ENCODE measurements around the gene GPN1. TPM values are rescaled to one million over a fixed set of nuclear protein-coding genes. Genes with fewer than 3 reads are reported as not detected.

GPN1 gene
- total RNA-seq, result 40.2 and 40.3 TPM in 2 replicates

GRCh38 chr2:27628767-27629709 is at the start of gene GPN1, which contains the start of gene CCDC121:
TSS of gene GPN1 (plus strand) at chr2:27629050. CDS start at chr2:27629059, 9 bp downstream.
TSS of gene CCDC121 (minus strand) at chr2:27629012. CDS start at chr2:27627799, 1,213 bp downstream.

DNA sequence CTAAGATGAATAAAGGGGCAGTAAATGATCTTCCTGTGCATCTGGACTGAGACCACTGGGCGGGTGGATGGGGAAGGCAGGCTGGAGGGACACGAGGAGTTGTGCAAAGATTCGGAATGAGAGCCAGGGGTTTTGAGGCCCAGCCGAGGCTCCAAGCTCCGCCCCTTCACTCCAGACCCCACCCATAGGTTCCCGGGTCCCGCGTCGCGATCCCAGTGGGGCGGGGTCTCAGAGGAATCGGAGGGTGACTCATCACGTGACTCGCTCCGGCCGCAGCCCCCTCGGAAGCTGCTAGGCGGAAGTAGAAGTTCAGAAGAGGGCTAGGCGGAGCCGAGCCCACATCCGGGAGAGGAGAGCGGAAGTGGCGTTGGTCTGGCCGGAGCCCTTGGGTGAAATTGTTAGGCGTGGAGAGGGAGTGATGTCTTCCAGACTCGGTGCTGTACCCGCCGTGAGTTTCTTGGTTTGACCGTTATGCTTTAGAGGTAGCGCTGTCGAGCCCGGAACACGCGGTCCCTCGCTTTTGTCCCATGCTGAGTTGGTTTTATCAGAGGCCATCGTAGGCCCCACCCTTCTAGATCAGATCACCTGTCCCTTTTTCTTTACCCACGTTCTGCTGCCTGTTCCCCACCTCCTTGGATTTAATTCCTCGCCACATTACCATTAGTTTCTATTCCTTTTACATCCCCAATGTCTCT is 46.0 kb upstream of the GPN1 start, which contains the start of gene ZNF512:
ZNF512 (plus strand) TSS at position 348 of the 695 bp plus-strand sequence; CDS start at position 419, 71 bp downstream.

GRCh38 chr2:27663285-27664153 is 34.7 kb downstream of the GPN1 start, which contains the start of the genes SLC4A1AP and SUPT7L:
TSS of gene SLC4A1AP (plus strand) at chr2:27663889. CDS start at chr2:27663915, 26 bp downstream.
TSS of gene SUPT7L (minus strand) at chr2:27663614. CDS start at chr2:27662192, 1,422 bp downstream.

Other genes with a start within 250 kb of the GPN1 start
- 11.9 and 12.6 TPM in 2 replicates for gene ZNF513, start 248.3 kb upstream of the GPN1 start, total RNA-seq
- gene PPM1G, start 219.5 kb upstream of the GPN1 start, total RNA-seq, result 115 and 118 TPM in 2 replicates
- 103 and 125 TPM in 2 replicates for gene NRBP1, start 200.4 kb upstream of the GPN1 start, total RNA-seq
- 13.3 and 13.9 TPM in 2 replicates for gene KRTCAP3, start 186.7 kb upstream of the GPN1 start, total RNA-seq
- gene IFT172, start 139.3 kb upstream of the GPN1 start, total RNA-seq, result 5.1 and 11.4 TPM in 2 replicates
- gene FNDC4, start 133.8 kb upstream of the GPN1 start, total RNA-seq, result 2.8 and 6.8 TPM in 2 replicates
- under 0.01 TPM in 1 of 2 replicates, not detected in the other for gene GCKR, start 132.2 kb upstream of the GPN1 start, total RNA-seq
- 3.8 and 11.0 TPM in 2 replicates for gene ZNF512, start 46.0 kb upstream of the GPN1 start, total RNA-seq
- 0.68 and 1.2 TPM in 2 replicates for gene CCDC121, start within 50 bp of the GPN1 start, total RNA-seq
- 14.7 and 18.9 TPM in 2 replicates for gene SUPT7L, start 34.6 kb downstream of the GPN1 start, total RNA-seq
- 34.1 and 40.3 TPM in 2 replicates for gene SLC4A1AP, start 34.8 kb downstream of the GPN1 start, total RNA-seq
- 26.3 and 58.6 TPM in 2 replicates for gene MRPL33, start 142.7 kb downstream of the GPN1 start, total RNA-seq